Measurements from ENCODE around the gene CDPF1. TPM values are rescaled to one million over a fixed set of nuclear protein-coding genes. Genes with fewer than 3 reads are reported as not detected.

CDPF1 gene
- total and polyA plus RNA-seq, 2 donors (not counting 1 experiment from before 2014, with no cell fraction given): 9.8 to 15.4 TPM

- CTCF ChIA-PET: interaction anchor here (1.2 kb wide), 1 partner anchor 48 kb away, joined by 5 read pairs; no protein-coding TSS in a partner anchor
Measured at GRCh38 chr22:46247443-46247975, 2.6 kb downstream of the CDPF1 start.

GRCh38 chr22:46246178-46246577, 3.9 kb downstream of the CDPF1 start:
- no peak overlapping the region for H3K4me3 Mint-ChIP-seq
- POLR2A ChIA-PET: no interaction called here
- H3K9me3 Mint-ChIP-seq (ENCODE audit: insufficient read depth): no peaks in the 10 kb centered on the region

More at GRCh38 chr22:46247443-46247975, 2.6 kb downstream of the CDPF1 start:
- H3K4me2 ChIP-seq (replicated peaks; ENCODE audit: low read depth, low read length, poor library complexity, severe bottlenecking): no peak overlapping the region
- POLR2A ChIA-PET: no interaction called here
- H3K9ac ChIP-seq (ENCODE audit: low read length): no peak overlapping the region
- H4K20me1 ChIP-seq (ENCODE audit: control insufficient read depth, insufficient read depth, low read length, poor library complexity, severe bottlenecking): no peaks in the 10 kb centered on the region
- H3K4me3 Mint-ChIP-seq: no peak overlapping the region
- H2AFZ ChIP-seq (ENCODE audit: insufficient read depth, low read depth, low read length, poor library complexity, severe bottlenecking): no peak overlapping the region
- peaks cover 0 to 9% of the 10 kb centered on the region in 2 experiments for H3K36me3 ChIP-seq (replicated peaks in 1 of 2; ENCODE audit: control extremely low read depth in 1 of 2, control insufficient read depth in 1 of 2, extremely low read depth in 1 of 2, insufficient read depth in 2 of 2, low read length in 1 of 2)
- H3K4me1 Mint-ChIP-seq: peaks cover 18% of the 10 kb centered on the region
- WGBS (ENCODE audit: insufficient coverage): 100% methylated on average over 2 of the region's 2 CpGs
- no peaks in the 10 kb centered on the region for H3K27me3 Mint-ChIP-seq
- intact Hi-C loops (cut with micrococcal nuclease): no loop called here
- H3K4me3 ChIP-seq (ENCODE audit: control extremely low read depth in 1 of 5, extremely low read depth in 1 of 5, insufficient read depth in 1 of 5, low read depth in 2 of 5, low read length in 4 of 5): no peak overlapping the region
- H3K4me1 ChIP-seq (ENCODE audit: control insufficient read depth in 2 of 2, insufficient read depth in 2 of 2, low read length in 2 of 2): peaks cover 14% of the 10 kb centered on the region in 2 donors
- H3K27ac ChIP-seq (ENCODE audit: low read length in 2 of 2): no peak overlapping the region
- DNase-seq (no peak), ATAC-seq (ENCODE audit: low read depth) (no peak)
- no peak for TF ChIP-seq EZH2 (IDR thresholded peaks at IDR 0.05; ENCODE audit: borderline replicate concordance, insufficient read depth, low read depth, low read length, poor library complexity, severe bottlenecking)
- TF ChIP-seq CTCF (IDR thresholded peaks at IDR 0.05): no peak
- peaks cover 16% of the 10 kb centered on the region for H3K79me2 ChIP-seq (ENCODE audit: control insufficient read depth, insufficient read depth, low read length)
- H3K9me3 Mint-ChIP-seq (ENCODE audit: insufficient read depth): no peaks in the 10 kb centered on the region
- H3K27me3 ChIP-seq (replicated peaks in 1 of 4; ENCODE audit: control extremely low read depth in 1 of 4, control insufficient read depth in 3 of 4, insufficient read depth in 4 of 4, low read length in 3 of 4): no peaks in the 10 kb centered on the region
- H3K27ac Mint-ChIP-seq: peak overlapping the region; percentile 20
- H3K9me3 ChIP-seq (ENCODE audit: control extremely low read depth in 1 of 3, control insufficient read depth in 2 of 3, insufficient read depth in 1 of 3, low read length in 2 of 3): no peaks in the 10 kb centered on the region

More at GRCh38 chr22:46246178-46246577, 3.9 kb downstream of the CDPF1 start:
- Histone ChIP-seq H3K4me2 (replicated peaks; ENCODE audit: low read depth, low read length, poor library complexity, severe bottlenecking) (no peak overlapping the region), H4K20me1 (ENCODE audit: control insufficient read depth, insufficient read depth, low read length, poor library complexity, severe bottlenecking) (no peaks in the 10 kb centered on the region), H3K27me3 (replicated peaks in 1 of 4; ENCODE audit: control extremely low read depth in 1 of 4, control insufficient read depth in 3 of 4, insufficient read depth in 4 of 4, low read length in 3 of 4) (no peaks in the 10 kb centered on the region), H3K27ac (ENCODE audit: low read length in 2 of 2) (no peak overlapping the region), H3K9me3 (ENCODE audit: control extremely low read depth in 1 of 3, control insufficient read depth in 2 of 3, insufficient read depth in 1 of 3, low read length in 2 of 3) (no peaks in the 10 kb centered on the region), H3K4me1 (ENCODE audit: control insufficient read depth in 2 of 2, insufficient read depth in 2 of 2, low read length in 2 of 2) (peaks cover 9 to 13% of the 10 kb centered on the region in 2 donors), H3K4me3 (ENCODE audit: control extremely low read depth in 1 of 5, extremely low read depth in 1 of 5, insufficient read depth in 1 of 5, low read depth in 2 of 5, low read length in 4 of 5) (no peak overlapping the region), H3K36me3 (replicated peaks in 1 of 2; ENCODE audit: control extremely low read depth in 1 of 2, control insufficient read depth in 1 of 2, extremely low read depth in 1 of 2, insufficient read depth in 2 of 2, low read length in 1 of 2) (peaks cover 0 to 9% of the 10 kb centered on the region in 2 experiments), H3K9ac (ENCODE audit: low read length) (no peak overlapping the region), H2AFZ (ENCODE audit: insufficient read depth, low read depth, low read length, poor library complexity, severe bottlenecking) (no peak overlapping the region), H3K79me2 (ENCODE audit: control insufficient read depth, insufficient read depth, low read length) (peaks cover 16% of the 10 kb centered on the region)
- no peak for TF ChIP-seq EZH2 (IDR thresholded peaks at IDR 0.05; ENCODE audit: borderline replicate concordance, insufficient read depth, low read depth, low read length, poor library complexity, severe bottlenecking)
- no peak for TF ChIP-seq CTCF (IDR thresholded peaks at IDR 0.05)
- H3K27ac Mint-ChIP-seq: no peak overlapping the region
- intact Hi-C loops (cut with micrococcal nuclease): no loop called here
- WGBS (ENCODE audit: insufficient coverage): 95% methylated on average over 9 of the region's 10 CpGs
- ATAC-seq (ENCODE audit: low read depth) (no peak), DNase-seq (no peak)
- H3K4me1 Mint-ChIP-seq: peaks cover 11% of the 10 kb centered on the region
- H3K27me3 Mint-ChIP-seq: no peaks in the 10 kb centered on the region
- CTCF ChIA-PET: no interaction called here
